Endodermal cell (in vitro differentiated cells): ENCODE data around the gene XAB2. TPM values are rescaled to one million over a fixed set of nuclear protein-coding genes. Genes with fewer than 3 reads are reported as not detected.

Source experiments
- DNase-seq: peaks from one replicate; pipeline ENCODE4 v3.0.0-alpha.2; 2017
- H3K27ac ChIP-seq: 2 replicates; pipeline ENCODE4 v1.5.1; 2013; ENCODE audit warnings: mild to moderate bottlenecking, low read depth, low read length, moderate library complexity
- H3K27me3 ChIP-seq: 2 replicates; pipeline ENCODE4 v1.6.1; 2013; ENCODE audit warnings: mild to moderate bottlenecking, low read length, moderate library complexity; ENCODE audit not compliant: insufficient read depth, control insufficient read depth, poor library complexity, severe bottlenecking
- H3K36me3 ChIP-seq: 2 replicates; pipeline ENCODE4 v1.7.0; 2013; ENCODE audit warnings: mild to moderate bottlenecking, low read length, moderate library complexity; ENCODE audit not compliant: control insufficient read depth, insufficient read depth
- H3K4me1 ChIP-seq: one replicate; pipeline ENCODE4 v1.7.0; 2013; ENCODE audit warnings: low read length; ENCODE audit not compliant: control insufficient read depth, insufficient read depth
- H3K4me3 ChIP-seq: 2 replicates; pipeline ENCODE4 v1.5.1; 2013; ENCODE audit warnings: mild to moderate bottlenecking, low read length, moderate library complexity
- H3K9ac ChIP-seq: 2 replicates; pipeline ENCODE4 v1.6.1; 2013; ENCODE audit warnings: mild to moderate bottlenecking, low read length, moderate library complexity; ENCODE audit not compliant: poor library complexity, severe bottlenecking; ENCODE audit errors: extremely low read depth
- H3K9me3 ChIP-seq: 2 replicates; pipeline ENCODE4 v1.6.1; 2013; ENCODE audit warnings: mild to moderate bottlenecking, low read length, moderate library complexity; ENCODE audit not compliant: control insufficient read depth
- H3K27ac Mint-ChIP-seq: 2 replicates; pipeline ENCODE4 v1.8.0; 2020; ENCODE audit warnings: mixed read lengths
- H3K27me3 Mint-ChIP-seq: 2 replicates; pipeline ENCODE4 v1.8.0; 2021; ENCODE audit warnings: mild to moderate bottlenecking, mixed read lengths; ENCODE audit not compliant: insufficient read depth
- H3K36me3 Mint-ChIP-seq: 2 replicates; pipeline ENCODE4 v1.8.0; 2020; ENCODE audit warnings: low read depth, mixed read lengths
- H3K4me1 Mint-ChIP-seq: 2 replicates; pipeline ENCODE4 v1.8.0; 2020; ENCODE audit warnings: mixed read lengths
- H3K4me3 Mint-ChIP-seq: 2 replicates; pipeline ENCODE4 v1.8.0; 2020; ENCODE audit warnings: mild to moderate bottlenecking, moderate library complexity, mixed read lengths
- H3K9me3 Mint-ChIP-seq: 2 replicates; pipeline ENCODE4 v1.8.0; 2020; ENCODE audit warnings: mild to moderate bottlenecking, mixed read lengths
- CTCF ChIP-seq: fragments of 200-600 bp; sonication (generic); conservative IDR thresholded peaks from 2 replicates; pipeline ENCODE4 v1.5.0; 2021; ENCODE audit warnings: antibody characterized with exemption, mild to moderate bottlenecking
- WGBS, 2 experiments: methylation state at CpG; one replicate each; pipeline versions ENCODE4 v1.1.5 to v1.1.7; 2013; ENCODE audit warnings: missing lambda C conversion rate in 2 of 2, mixed read lengths in 1 of 2; ENCODE audit not compliant: insufficient coverage in 1 of 2, insufficient read length in 1 of 2; 5-methylcytosine and 5-hydroxymethylcytosine counted together
- total RNA-seq, 2 donors: library from RNA; stranded (reverse); fragmentation: NEBNext Ultra II Directional in 1 of 2; extraction: Animal tissue kit (Norgen Biotek cat#: 25700) in 1 of 2; gene quantifications; 2 replicates in 1 of 2; 3 replicates in 1 of 2; pipeline ENCODE4 v1.2.1, GENCODE V29; 2021

XAB2 gene
- total RNA-seq, 2 donors from 2014 or later, result 44.3 to 46.6 TPM

- Histone ChIP-seq H3K9ac (peak overlapping the region; percentile 13), H3K4me3 (peak overlapping the region; percentile 73)
- 7 to 13% methylated on average over 19 to 28 of the region's 28 CpGs for WGBS, 2 experiments
Observed at GRCh38 chr19:7652061-7652641, 22.8 kb upstream of the XAB2 start.

GRCh38 chr19:7650148-7650547, 20.8 kb upstream of the XAB2 start:
- Mint-ChIP-seq H3K36me3 (peaks cover 11% of the 10 kb centered on the region), H3K4me1 (peaks cover 8% of the 10 kb centered on the region), H3K27ac (no peak overlapping the region), H3K27me3 (peaks cover 46% of the 10 kb centered on the region), H3K4me3 (no peak overlapping the region), H3K9me3 (no peaks in the 10 kb centered on the region)
- H3K9ac ChIP-seq, result no peak overlapping the region
- 43 to 47% methylated on average over 1 to 2 of the region's 2 CpGs for WGBS, 2 experiments
- H3K4me3 ChIP-seq, result no peak overlapping the region
- no peak for DNase-seq
- H3K9me3 ChIP-seq, result no peaks in the 10 kb centered on the region
- H3K27me3 ChIP-seq, result peaks cover 6% of the 10 kb centered on the region
- peaks cover 7% of the 10 kb centered on the region for H3K36me3 ChIP-seq
- H3K4me1 ChIP-seq, result no peaks in the 10 kb centered on the region
- no peak for TF ChIP-seq CTCF
- no peak overlapping the region for H3K27ac ChIP-seq

More at GRCh38 chr19:7652061-7652641, 22.8 kb upstream of the XAB2 start:
- H3K9me3 ChIP-seq, result no peaks in the 10 kb centered on the region
- peak; percentile 95 for DNase-seq
- H3K4me1 Mint-ChIP-seq, result no peaks in the 10 kb centered on the region
- H3K9me3 Mint-ChIP-seq, result no peaks in the 10 kb centered on the region
- peaks cover 11% of the 10 kb centered on the region for H3K36me3 Mint-ChIP-seq
- H3K27me3 Mint-ChIP-seq, result peaks cover 54% of the 10 kb centered on the region
- H3K36me3 ChIP-seq, result no peaks in the 10 kb centered on the region
- TF ChIP-seq CTCF, result peak; percentile 99
- no peaks in the 10 kb centered on the region for H3K4me1 ChIP-seq
- H3K27me3 ChIP-seq, result peaks cover 9% of the 10 kb centered on the region
- no peak overlapping the region for H3K4me3 Mint-ChIP-seq
- no peak overlapping the region for H3K27ac Mint-ChIP-seq
- H3K27ac ChIP-seq, result no peak overlapping the region

GRCh38 chr19:7648265-7649014, 19.1 kb upstream of the XAB2 start:
- no peak overlapping the region for H3K27ac Mint-ChIP-seq
- peaks cover 32% of the 10 kb centered on the region for H3K27me3 Mint-ChIP-seq
- no peak overlapping the region for H3K4me3 Mint-ChIP-seq
- TF ChIP-seq CTCF, result no peak
- Histone ChIP-seq H3K4me3 (no peak overlapping the region), H3K9ac (no peak overlapping the region), H3K9me3 (no peaks in the 10 kb centered on the region), H3K36me3 (peaks cover 7% of the 10 kb centered on the region), H3K27me3 (peaks cover 6% of the 10 kb centered on the region), H3K4me1 (no peaks in the 10 kb centered on the region), H3K27ac (no peak overlapping the region)
- 90 to 94% methylated on average over 11 to 15 of the region's 15 CpGs for WGBS, 2 experiments
- no peaks in the 10 kb centered on the region for H3K9me3 Mint-ChIP-seq
- H3K4me1 Mint-ChIP-seq, result peaks cover 8% of the 10 kb centered on the region
- no peak for DNase-seq
- H3K36me3 Mint-ChIP-seq, result peaks cover 22% of the 10 kb centered on the region
